IMR-90 (cell line): ENCODE results near the gene LIMS2. TPM values are rescaled to one million over a fixed set of nuclear protein-coding genes. Genes with fewer than 3 reads are reported as not detected.

Source experiments
- ATAC-seq: fragments of 200-7000 bp; cut with Tn5 transposase; 2 replicates; pipeline ENCODE4 v1.9.1; 2020; ENCODE audit warnings: low read depth, mild to moderate bottlenecking, moderate library complexity
- BruUV-seq: library from RNA; stranded (reverse); fragments of 400-500 nt; replicated peaks from 2 replicates; lab custom pipeline; 2021; lab: Mats Ljungman, UMichigan
- CTCF ChIA-PET: fragments of 300-600 bp; formaldehyde crosslinking; extraction: SDS; loops from one replicate; lab custom pipeline; 2021; ENCODE audit warnings: antibody characterized with exemption; lab: Yijun Ruan, JAX
- POLR2A ChIA-PET: fragments of 300-600 bp; sonication (Branson Sonifier 250); formaldehyde crosslinking; loops from one replicate; lab custom pipeline; 2022; ENCODE audit warnings: antibody characterized with exemption; ENCODE audit not compliant: unreplicated experiment; lab: Charles Lee
- DNase-seq: peaks from one replicate; pipeline ENCODE4 v3.0.0; 2013
- H2AFZ ChIP-seq: replicated peaks from 2 replicates; pipeline ENCODE3; 2013; ENCODE audit warnings: low read length, mild to moderate bottlenecking; ENCODE audit not compliant: poor library complexity
- H2AK5ac ChIP-seq: 2 replicates; pipeline ENCODE4 v1.6.1; 2013; ENCODE audit warnings: low read depth, low read length, inconsistent platforms
- H2AK9ac ChIP-seq: replicated peaks from 2 replicates; pipeline ENCODE3; 2013; ENCODE audit warnings: mild to moderate bottlenecking, low read depth, low read length, moderate library complexity; ENCODE audit not compliant: poor library complexity
- H2BK120ac ChIP-seq: 2 replicates; pipeline ENCODE4 v1.6.1; 2013; ENCODE audit warnings: low read depth, low read length, inconsistent platforms
- H2BK15ac ChIP-seq: 3 replicates; pipeline ENCODE4 v1.6.1; 2013; ENCODE audit warnings: low read depth, low read length, inconsistent platforms
- H2BK20ac ChIP-seq: 2 replicates; pipeline ENCODE4 v1.6.1; 2013; ENCODE audit warnings: low read depth, mild to moderate bottlenecking, inconsistent platforms, low read length, moderate library complexity
- H2BK5ac ChIP-seq: 2 replicates; pipeline ENCODE4 v1.6.1; 2013; ENCODE audit warnings: mild to moderate bottlenecking, low read depth, low read length, inconsistent platforms; ENCODE audit not compliant: poor library complexity, severe bottlenecking
- H3K14ac ChIP-seq: replicated peaks from 2 replicates; pipeline ENCODE4 v1.6.1; 2013; ENCODE audit warnings: low read depth, low read length, inconsistent platforms
- H3K18ac ChIP-seq: 2 replicates; pipeline ENCODE4 v1.6.1; 2013; ENCODE audit warnings: low read depth, low read length, control low read depth
- H3K23ac ChIP-seq: 2 replicates; pipeline ENCODE4 v1.6.1; 2013; ENCODE audit warnings: low read depth, low read length, inconsistent platforms
- H3K27ac ChIP-seq: 2 replicates; pipeline ENCODE4 v1.5.1; 2013; ENCODE audit warnings: mild to moderate bottlenecking, control low read depth, low read length; ENCODE audit not compliant: insufficient read depth
- H3K27me3 ChIP-seq: 2 replicates; pipeline ENCODE4 v1.6.1; 2013; ENCODE audit warnings: low read length; ENCODE audit not compliant: control insufficient read depth, insufficient read depth
- H3K36me3 ChIP-seq: 2 replicates; pipeline ENCODE4 v1.6.1; 2013; ENCODE audit warnings: low read length, mixed read lengths; ENCODE audit not compliant: control insufficient read depth, insufficient read depth
- H3K4ac ChIP-seq: 2 replicates; pipeline ENCODE4 v1.6.1; 2013; ENCODE audit warnings: low read depth, low read length, inconsistent platforms
- H3K4me1 ChIP-seq: 2 replicates; pipeline ENCODE4 v1.6.1; 2013; ENCODE audit warnings: low read length, mixed read lengths; ENCODE audit not compliant: control insufficient read depth, insufficient read depth
- H3K4me2 ChIP-seq: 2 replicates; pipeline ENCODE4 v1.6.1; 2013; ENCODE audit warnings: low read depth, mild to moderate bottlenecking, control low read depth, low read length, moderate library complexity
- H3K4me3 ChIP-seq: 2 replicates; pipeline ENCODE4 v1.5.1; 2013; ENCODE audit warnings: low read depth, mild to moderate bottlenecking, control low read depth, low read length, moderate library complexity; ENCODE audit not compliant: insufficient read depth
- H3K56ac ChIP-seq: 2 replicates; pipeline ENCODE4 v1.6.1; 2013; ENCODE audit warnings: low read length, inconsistent platforms; ENCODE audit not compliant: insufficient read depth; ENCODE audit errors: extremely low read depth
- H3K79me1 ChIP-seq, 2 experiments: 2 replicates each; pipeline ENCODE4 v1.6.1; 2013; ENCODE audit warnings: low read length in 2 of 2, inconsistent platforms in 1 of 2, low read depth in 1 of 2
- H3K9ac ChIP-seq: 2 replicates; pipeline ENCODE4 v1.6.1; 2013; ENCODE audit warnings: low read depth, low read length, control low read depth
- H3K9me1 ChIP-seq: 2 replicates; pipeline ENCODE4 v1.6.1; 2013; ENCODE audit warnings: low read length, inconsistent platforms; ENCODE audit not compliant: insufficient read depth
- H3K9me3 ChIP-seq: 2 replicates; pipeline ENCODE4 v1.6.1; 2013; ENCODE audit warnings: low read length; ENCODE audit not compliant: control insufficient read depth, insufficient read depth
- H4K20me1 ChIP-seq: 2 replicates; pipeline ENCODE4 v1.6.1; 2013; ENCODE audit warnings: low read length, inconsistent platforms; ENCODE audit not compliant: insufficient read depth
- H4K5ac ChIP-seq: 2 replicates; pipeline ENCODE4 v1.6.1; 2013; ENCODE audit warnings: mild to moderate bottlenecking, low read depth, low read length, control low read depth
- H4K8ac ChIP-seq, 2 experiments: 2 replicates each; pipeline ENCODE4 v1.6.1; 2013; ENCODE audit warnings: low read depth in 2 of 2, low read length in 2 of 2, control low read depth in 1 of 2, inconsistent platforms in 1 of 2
- H4K91ac ChIP-seq: 2 replicates; pipeline ENCODE4 v1.6.1; 2013; ENCODE audit warnings: low read depth, low read length, inconsistent platforms; ENCODE audit not compliant: insufficient read depth
- BHLHE40 ChIP-seq: fragments of 150-350 bp; IDR thresholded peaks from 2 replicates; pipeline ENCODE4 v1.6.1; 2016; ENCODE audit warnings: mild to moderate bottlenecking, low read depth, low read length
- CEBPB ChIP-seq: IDR thresholded peaks from 2 replicates; pipeline ENCODE4 v1.6.1; 2012; ENCODE audit warnings: low read depth, low read length, improper control_type of control experiment
- CHD1 ChIP-seq: IDR thresholded peaks from 2 replicates; pipeline ENCODE4 v1.6.1; 2012; ENCODE audit warnings: low read depth, low read length, improper control_type of control experiment
- FOS ChIP-seq: fragments of 150-350 bp; IDR thresholded peaks from 2 replicates; pipeline ENCODE4 v1.6.1; 2016; ENCODE audit warnings: low read depth, low read length
- MAFK ChIP-seq: IDR thresholded peaks from 2 replicates; pipeline ENCODE4 v1.6.1; 2012; ENCODE audit warnings: low read depth, low read length, improper control_type of control experiment
- MAZ ChIP-seq: IDR thresholded peaks from 2 replicates; pipeline ENCODE4 v1.6.1; 2012; ENCODE audit warnings: low read depth, mild to moderate bottlenecking, low read length, improper control_type of control experiment, moderate library complexity, borderline replicate concordance
- MXI1 ChIP-seq: IDR thresholded peaks from 2 replicates; pipeline ENCODE4 v1.6.1; 2012; ENCODE audit warnings: low read depth, mild to moderate bottlenecking, low read length, moderate library complexity, borderline replicate concordance
- NFE2L2 ChIP-seq: fragments of 150-350 bp; IDR thresholded peaks from 2 replicates; pipeline ENCODE4 v1.6.1; 2016; ENCODE audit warnings: low read depth, mild to moderate bottlenecking, low read length
- POLR2A ChIP-seq: IDR thresholded peaks from 2 replicates; pipeline ENCODE4 v1.6.1; 2012; ENCODE audit warnings: mild to moderate bottlenecking, low read depth, low read length
- RAD21 ChIP-seq: IDR thresholded peaks from 2 replicates; pipeline ENCODE4 v1.6.1; 2012; ENCODE audit warnings: low read length, improper control_type of control experiment
- RCOR1 ChIP-seq: IDR thresholded peaks from 2 replicates; pipeline ENCODE4 v1.6.1; 2012; ENCODE audit warnings: mild to moderate bottlenecking, low read length, improper control_type of control experiment; ENCODE audit not compliant: insufficient replicate concordance
- SMC3 ChIP-seq: fragments of 150-350 bp; IDR thresholded peaks from 2 replicates; pipeline ENCODE4 v1.6.1; 2016; ENCODE audit warnings: low read depth, mild to moderate bottlenecking, antibody characterized with exemption, low read length, moderate library complexity
- WGBS, 2 experiments: methylation state at CpG; one replicate each; pipeline versions ENCODE4 v1.1.5 to v1.1.7; 2013; ENCODE audit warnings: missing lambda C conversion rate in 2 of 2; ENCODE audit not compliant: insufficient read length in 1 of 2; ENCODE audit errors: extremely low coverage in 2 of 2; 5-methylcytosine and 5-hydroxymethylcytosine counted together
- dilution Hi-C: fragments of 300-500 bp; cut with HindIII; formaldehyde crosslinking; loops from one replicate; pipeline ENCODE4 v1.14.3; 2018; ENCODE audit warnings: low sequenced_read_pairs; ENCODE audit not compliant: unreplicated experiment
- in situ Hi-C: fragments of 300-500 bp; cut with MboI; formaldehyde crosslinking; loops from 3 replicates; pipeline ENCODE4 v1.14.3; 2019; ENCODE audit warnings: low sequenced_read_pairs, inconsistent platforms, mixed read lengths
- intact Hi-C: fragments of 100-400 bp; cut with micrococcal nuclease; formaldehyde crosslinking; loops from 2 replicates; pipeline ENCODE4 v1.10.0; 2022
- polyA plus RNA-seq, 3 experiments: library from polyadenylated mRNA; depleted of rRNA; stranded (reverse); fragments of >200 nt; gene quantifications; 2 replicates each; pipeline ENCODE4 v1.2.3, GENCODE V29; 2012; ENCODE audit warnings: low replicate concordance in 1 of 3
- total RNA-seq: library from RNA; depleted of rRNA; stranded (reverse); fragments of >200 nt; gene quantifications from 2 replicates; pipeline ENCODE4 v1.2.3, GENCODE V29; 2012
- TF ChIP-seq, protein P1 (sequence below): fragments of 150-350 bp; IDR thresholded peaks from 2 replicates; pipeline ENCODE4 v1.6.1; 2017; ENCODE audit warnings: mild to moderate bottlenecking, antibody characterized with exemption, low read length, low read depth
- TF ChIP-seq, protein P2 (sequence below): conservative IDR thresholded peaks from 2 replicates; pipeline ENCODE4 v1.5.1; 2012; ENCODE audit warnings: mild to moderate bottlenecking, low read depth, low read length, improper control_type of control experiment
- TF ChIP-seq, protein P3 (sequence below): fragments of 150-350 bp; IDR thresholded peaks from 2 replicates; pipeline ENCODE4 v1.6.1; 2016; ENCODE audit warnings: low read depth, mild to moderate bottlenecking, low read length, moderate library complexity, borderline replicate concordance

Gene LIMS2
- total and polyA plus RNA-seq, 2 of the 4 experiments (the other 2 are of a cell fraction): 1.3 to 18.8 TPM

- H2AFZ ChIP-seq: no peak overlapping the region
- WGBS, 2 experiments: 100% methylated on average over 1 of the region's 18 CpGs; no CpG with 5 or more reads in 1 of the 2 experiments
- ChIA-PET POLR2A (no interaction called here), CTCF (no interaction called here)
- H3K18ac ChIP-seq: no peak overlapping the region
- dilution Hi-C loops (no loop called here), in situ Hi-C loops (no loop called here), intact Hi-C loops (no loop called here)
- no peak overlapping the region for H3K4ac ChIP-seq
- no peak overlapping the region for H2BK20ac ChIP-seq
- no peak overlapping the region for H3K56ac ChIP-seq
- no peak overlapping the region for H2AK9ac ChIP-seq
- no peak overlapping the region for H3K9ac ChIP-seq
- no peak overlapping the region for H2BK5ac ChIP-seq
- H3K4me3 ChIP-seq: no peak overlapping the region
- no peak for DNase-seq
- no peaks in the 10 kb centered on the region for H4K20me1 ChIP-seq
- H3K9me3 ChIP-seq: no peaks in the 10 kb centered on the region
- H3K36me3 ChIP-seq: no peaks in the 10 kb centered on the region
- no peak overlapping the region for H3K14ac ChIP-seq
- H3K4me2 ChIP-seq: no peak overlapping the region
- no peaks in the 10 kb centered on the region; the same call in 1 of the 2 replicates for H3K27me3 ChIP-seq
- no peaks in the 10 kb centered on the region for H3K79me1 ChIP-seq
- peaks cover 6% of the 10 kb centered on the region; the same call in 1 of the 2 replicates for H3K9me1 ChIP-seq
- no peak overlapping the region for H2BK120ac ChIP-seq
- H2BK15ac ChIP-seq: no peak overlapping the region
- no peak overlapping the region for H3K27ac ChIP-seq
- H4K8ac ChIP-seq: no peak overlapping the region
- peaks cover 5% of the 10 kb centered on the region for H3K4me1 ChIP-seq
- BruUV-seq: no TSS peak
- no peak for ATAC-seq
- no peak overlapping the region for H2AK5ac ChIP-seq
- H3K23ac ChIP-seq: no peak overlapping the region
- H4K5ac ChIP-seq: no peak overlapping the region
- no peak overlapping the region for H4K91ac ChIP-seq
- TF ChIP-seq CEBPB (no peak), NFE2L2 (no peak), SMC3 (no peak), MAZ (no peak), MXI1 (no peak), RAD21 (no peak), BHLHE40 (no peak), FOS (no peak), RCOR1 (no peak), MAFK (no peak), CHD1 (no peak), POLR2A (no peak)
- TF ChIP-seq, protein P1, sequence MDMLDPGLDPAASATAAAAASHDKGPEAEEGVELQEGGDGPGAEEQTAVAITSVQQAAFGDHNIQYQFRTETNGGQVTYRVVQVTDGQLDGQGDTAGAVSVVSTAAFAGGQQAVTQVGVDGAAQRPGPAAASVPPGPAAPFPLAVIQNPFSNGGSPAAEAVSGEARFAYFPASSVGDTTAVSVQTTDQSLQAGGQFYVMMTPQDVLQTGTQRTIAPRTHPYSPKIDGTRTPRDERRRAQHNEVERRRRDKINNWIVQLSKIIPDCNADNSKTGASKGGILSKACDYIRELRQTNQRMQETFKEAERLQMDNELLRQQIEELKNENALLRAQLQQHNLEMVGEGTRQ: no peak
- TF ChIP-seq, protein P2, sequence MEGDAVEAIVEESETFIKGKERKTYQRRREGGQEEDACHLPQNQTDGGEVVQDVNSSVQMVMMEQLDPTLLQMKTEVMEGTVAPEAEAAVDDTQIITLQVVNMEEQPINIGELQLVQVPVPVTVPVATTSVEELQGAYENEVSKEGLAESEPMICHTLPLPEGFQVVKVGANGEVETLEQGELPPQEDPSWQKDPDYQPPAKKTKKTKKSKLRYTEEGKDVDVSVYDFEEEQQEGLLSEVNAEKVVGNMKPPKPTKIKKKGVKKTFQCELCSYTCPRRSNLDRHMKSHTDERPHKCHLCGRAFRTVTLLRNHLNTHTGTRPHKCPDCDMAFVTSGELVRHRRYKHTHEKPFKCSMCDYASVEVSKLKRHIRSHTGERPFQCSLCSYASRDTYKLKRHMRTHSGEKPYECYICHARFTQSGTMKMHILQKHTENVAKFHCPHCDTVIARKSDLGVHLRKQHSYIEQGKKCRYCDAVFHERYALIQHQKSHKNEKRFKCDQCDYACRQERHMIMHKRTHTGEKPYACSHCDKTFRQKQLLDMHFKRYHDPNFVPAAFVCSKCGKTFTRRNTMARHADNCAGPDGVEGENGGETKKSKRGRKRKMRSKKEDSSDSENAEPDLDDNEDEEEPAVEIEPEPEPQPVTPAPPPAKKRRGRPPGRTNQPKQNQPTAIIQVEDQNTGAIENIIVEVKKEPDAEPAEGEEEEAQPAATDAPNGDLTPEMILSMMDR: no peak
- TF ChIP-seq, protein P3, sequence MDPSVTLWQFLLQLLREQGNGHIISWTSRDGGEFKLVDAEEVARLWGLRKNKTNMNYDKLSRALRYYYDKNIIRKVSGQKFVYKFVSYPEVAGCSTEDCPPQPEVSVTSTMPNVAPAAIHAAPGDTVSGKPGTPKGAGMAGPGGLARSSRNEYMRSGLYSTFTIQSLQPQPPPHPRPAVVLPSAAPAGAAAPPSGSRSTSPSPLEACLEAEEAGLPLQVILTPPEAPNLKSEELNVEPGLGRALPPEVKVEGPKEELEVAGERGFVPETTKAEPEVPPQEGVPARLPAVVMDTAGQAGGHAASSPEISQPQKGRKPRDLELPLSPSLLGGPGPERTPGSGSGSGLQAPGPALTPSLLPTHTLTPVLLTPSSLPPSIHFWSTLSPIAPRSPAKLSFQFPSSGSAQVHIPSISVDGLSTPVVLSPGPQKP: no peak
Measured at GRCh38 chr2:127627740-127628571, 47.4 kb downstream of the LIMS2 start.
